COR-L47 (cell line): ENCODE data around the gene KCNG3.

Experiments used
- DNase-seq: peaks from one replicate; lab custom pipeline; 2025; lab: John Stamatoyannopoulos, UW

KCNG3 gene

DNA sequence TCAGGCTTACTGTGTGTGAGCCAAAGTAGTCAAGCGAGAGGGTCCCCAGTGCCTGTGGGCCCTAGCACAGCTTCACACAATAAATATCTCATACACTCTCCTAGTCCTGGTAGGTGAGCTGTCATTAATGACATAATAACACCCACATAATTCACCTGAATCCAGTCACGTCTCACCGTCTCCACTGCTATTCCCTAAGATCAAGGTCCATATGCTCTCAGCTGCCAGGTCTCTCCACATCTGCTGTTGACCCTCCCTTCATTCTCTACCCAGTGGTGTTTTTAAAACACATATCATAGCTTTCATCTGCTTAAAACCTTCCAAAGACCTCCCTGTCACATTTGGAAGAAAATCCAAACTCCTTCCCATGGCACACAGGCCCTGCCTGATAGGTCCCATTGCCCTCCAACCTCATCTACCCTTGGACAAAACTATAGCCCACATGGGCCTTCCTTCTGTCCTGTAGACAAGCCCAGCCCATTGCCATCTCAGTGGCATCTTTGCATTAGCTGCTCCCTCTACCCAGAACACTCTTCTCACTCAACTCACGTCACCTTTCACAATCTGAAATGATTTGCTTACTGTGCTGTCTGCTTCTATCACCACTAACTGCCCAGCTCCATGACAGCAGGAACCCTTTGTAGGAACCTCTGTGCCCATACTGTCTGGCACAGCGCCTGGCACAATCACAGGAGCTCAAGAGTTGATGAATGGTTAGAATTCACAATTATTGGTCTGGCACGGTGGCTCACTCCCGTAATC, 7.5 kb downstream of the KCNG3 start:
- no peak for DNase-seq

DNA sequence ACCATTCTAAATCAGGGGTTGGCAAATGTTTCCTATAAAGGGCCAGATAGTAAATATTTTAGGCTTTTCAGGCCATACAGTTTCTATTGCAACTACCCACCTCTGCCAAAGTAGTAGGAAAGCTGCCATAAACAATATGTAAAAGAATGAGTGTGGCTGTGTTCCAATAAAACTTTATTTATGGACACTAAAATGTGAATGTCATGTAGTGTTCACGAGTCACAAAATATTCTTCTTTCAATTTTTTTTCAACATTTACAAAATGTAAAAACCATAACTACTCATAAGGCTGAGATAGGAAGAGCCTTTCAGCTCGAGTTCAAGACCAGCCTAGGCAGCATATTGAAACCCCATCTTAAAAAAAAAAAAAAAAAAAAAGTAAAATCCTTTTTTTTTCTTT, 13.4 kb downstream of the KCNG3 start:
- no peak for DNase-seq

DNA sequence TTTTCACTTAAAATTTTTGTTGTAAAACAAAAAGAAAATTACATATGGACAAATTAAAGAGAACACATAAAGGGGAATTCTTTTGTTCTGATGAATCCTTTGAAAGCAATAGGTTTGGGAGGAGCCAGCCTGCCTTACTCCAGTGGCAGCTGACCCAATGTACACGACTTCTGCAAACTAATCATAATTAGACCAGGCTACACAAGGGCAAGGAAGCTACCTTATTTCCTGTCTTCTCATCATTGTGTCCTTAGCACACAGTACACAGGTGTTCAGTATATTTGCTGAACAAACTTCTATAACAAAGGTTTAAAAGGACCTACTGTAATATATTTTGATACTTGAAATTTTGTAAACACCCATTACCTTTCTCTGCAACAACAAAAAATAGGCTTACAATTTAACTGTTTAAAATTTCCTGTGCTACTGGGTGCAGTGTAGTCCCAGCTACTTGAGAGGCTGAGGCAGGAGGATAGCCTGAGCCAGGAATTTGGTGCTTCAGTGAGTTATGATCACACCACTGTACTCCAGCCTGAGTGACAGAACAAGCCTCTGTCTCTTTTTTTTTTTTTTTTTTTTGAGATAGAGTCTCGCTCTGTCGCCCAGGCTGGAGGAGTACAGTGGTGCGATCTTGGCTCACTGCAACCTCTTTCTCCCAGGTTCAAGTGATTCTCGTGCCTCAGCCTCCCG, 18.9 kb downstream of the KCNG3 start:
- DNase-seq: peak; percentile 72

- DNase-seq: no peak
Measured at GRCh38 chr2:42470706-42471105, 23.1 kb downstream of the KCNG3 start.

DNA sequence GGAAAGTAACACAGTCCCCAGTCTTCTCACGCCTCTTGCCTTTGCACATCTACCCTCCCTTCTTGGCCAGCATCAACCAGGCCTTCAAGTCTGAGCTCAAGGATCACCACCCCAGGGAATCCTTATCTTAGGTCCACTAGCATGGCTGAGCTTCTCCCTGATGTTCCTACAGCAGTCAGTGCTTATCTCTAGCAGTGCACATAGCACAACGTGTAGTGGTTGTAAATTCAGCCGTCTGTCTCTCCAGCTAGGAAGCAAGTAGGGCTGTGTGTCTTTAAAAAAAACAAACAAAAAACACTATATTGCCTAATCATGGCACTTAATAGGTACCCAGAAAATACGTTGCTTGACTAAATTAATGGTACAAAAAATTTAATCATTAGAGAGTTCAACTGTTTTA, 29.2 kb downstream of the KCNG3 start:
- DNase-seq: no peak

DNA sequence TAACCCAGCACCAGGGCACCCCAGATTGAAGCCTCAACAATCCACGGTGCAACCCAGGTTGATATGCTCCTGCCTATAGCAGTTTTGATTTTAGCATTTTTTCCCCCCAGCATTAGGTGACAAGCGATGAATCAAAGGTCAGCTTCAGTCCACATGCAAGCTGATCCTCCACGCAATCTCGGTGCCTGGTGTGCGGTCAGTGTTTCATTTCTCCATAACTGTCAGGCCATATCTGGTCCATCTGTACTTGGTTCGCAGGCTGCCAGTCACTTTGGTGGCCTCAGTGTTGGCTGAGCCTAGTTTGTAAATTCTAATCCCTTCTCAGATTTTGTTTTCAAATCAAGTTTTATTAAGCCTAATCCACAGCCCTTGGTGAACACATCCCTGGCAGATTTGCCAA, 30.2 kb downstream of the KCNG3 start:
- DNase-seq: no peak

DNA sequence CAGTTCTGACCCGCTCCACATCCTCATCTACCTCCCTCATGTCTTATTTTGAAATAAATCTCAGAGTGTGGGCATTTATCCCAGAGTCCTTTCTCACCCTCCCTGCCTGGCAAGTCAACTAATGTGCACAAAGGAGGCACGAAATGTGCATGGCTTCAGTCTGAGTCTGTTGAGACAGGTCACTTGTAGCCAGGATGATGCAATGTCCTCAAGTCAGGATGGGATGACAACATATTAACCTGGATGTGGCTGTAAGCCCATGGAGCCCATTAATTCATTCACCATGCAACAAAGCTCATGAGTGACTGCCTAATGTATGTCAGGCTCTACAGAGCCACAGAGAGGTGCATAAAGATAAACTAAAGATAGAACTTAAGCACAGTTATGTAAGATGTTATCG, 34.5 kb downstream of the KCNG3 start:
- DNase-seq: no peak

- DNase-seq: no peak
Measured at GRCh38 chr2:42458396-42458795, 35.4 kb downstream of the KCNG3 start.

DNA sequence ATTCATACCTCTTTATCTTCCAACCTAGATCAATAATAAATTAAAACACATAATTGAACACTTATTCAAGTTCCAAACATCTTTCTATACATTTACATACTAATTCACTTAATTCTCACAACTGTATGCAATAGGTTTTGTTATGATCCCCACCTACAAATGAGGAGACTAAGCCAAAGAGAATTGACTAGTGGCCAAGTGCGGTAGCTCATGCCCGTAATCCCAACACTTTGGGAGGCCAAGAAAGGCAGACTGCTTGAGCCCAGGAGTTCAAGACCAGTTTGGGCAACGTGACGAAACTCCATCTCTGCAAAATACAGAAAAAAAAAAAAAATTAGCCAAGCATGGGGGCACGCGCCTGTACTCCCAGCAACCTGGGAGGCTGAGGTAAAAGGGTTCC, 36.8 kb downstream of the KCNG3 start:
- DNase-seq: no peak

DNA sequence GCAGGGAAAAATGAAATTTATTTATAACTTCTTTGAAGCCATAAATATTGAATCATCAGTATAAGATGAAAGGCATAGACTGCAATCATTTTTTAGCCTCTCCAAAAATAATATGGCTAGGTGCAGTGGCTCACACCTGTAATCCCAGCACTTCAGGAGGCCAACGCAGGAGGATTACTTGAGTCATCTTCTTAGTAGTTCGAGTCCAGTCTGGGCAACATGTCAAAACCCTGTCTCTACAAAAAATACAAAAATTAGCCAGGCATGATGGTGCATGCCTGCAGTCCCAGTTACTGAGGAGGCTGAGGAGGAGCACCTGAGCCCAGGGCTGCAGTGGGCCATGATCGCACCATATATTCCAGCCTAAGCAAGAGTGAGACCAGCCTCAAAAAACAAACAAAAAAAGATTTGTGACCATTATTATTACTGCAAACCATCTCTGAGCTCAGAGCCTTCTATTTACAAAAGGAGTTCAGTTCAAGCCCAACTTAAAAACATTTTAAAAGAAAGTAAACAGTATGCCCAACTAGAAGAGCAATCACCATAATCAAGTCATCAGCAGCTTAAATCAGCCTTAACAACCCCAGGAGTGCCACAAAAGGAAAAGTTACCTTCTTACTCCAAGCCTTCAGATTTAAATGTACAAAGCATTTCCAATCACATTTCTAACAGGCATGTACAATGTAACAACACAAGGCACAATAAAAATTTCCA, 37.5 kb downstream of the KCNG3 start:
- no peak for DNase-seq

GRCh38 chr2:42452545-42452944, 41.2 kb downstream of the KCNG3 start:
- DNase-seq: no peak

DNA sequence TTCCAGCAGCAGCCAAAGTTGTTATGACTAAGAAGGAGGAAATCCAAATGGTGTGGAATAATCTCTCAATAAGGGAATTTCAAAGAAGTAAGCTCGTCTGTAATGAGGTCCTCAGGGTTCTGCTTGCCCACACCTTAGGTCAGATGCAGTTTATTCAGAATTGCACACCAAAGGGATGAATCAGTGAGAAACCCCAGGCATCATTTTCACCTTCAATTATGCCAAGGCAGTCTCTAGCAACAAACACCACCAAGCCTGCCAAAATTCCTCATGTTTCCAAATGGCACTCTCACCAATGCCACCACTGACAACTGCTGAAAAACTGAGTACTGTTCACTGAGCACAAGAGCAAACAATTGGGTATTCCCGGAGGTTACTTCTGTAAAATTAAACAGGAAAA, 43.6 kb downstream of the KCNG3 start:
- DNase-seq: no peak

GRCh38 chr2:42449163-42450087, 44.4 kb downstream of the KCNG3 start:
- DNase-seq: no peak

- no peak for DNase-seq
Measured at GRCh38 chr2:42448163-42448562, 45.6 kb downstream of the KCNG3 start.

DNA sequence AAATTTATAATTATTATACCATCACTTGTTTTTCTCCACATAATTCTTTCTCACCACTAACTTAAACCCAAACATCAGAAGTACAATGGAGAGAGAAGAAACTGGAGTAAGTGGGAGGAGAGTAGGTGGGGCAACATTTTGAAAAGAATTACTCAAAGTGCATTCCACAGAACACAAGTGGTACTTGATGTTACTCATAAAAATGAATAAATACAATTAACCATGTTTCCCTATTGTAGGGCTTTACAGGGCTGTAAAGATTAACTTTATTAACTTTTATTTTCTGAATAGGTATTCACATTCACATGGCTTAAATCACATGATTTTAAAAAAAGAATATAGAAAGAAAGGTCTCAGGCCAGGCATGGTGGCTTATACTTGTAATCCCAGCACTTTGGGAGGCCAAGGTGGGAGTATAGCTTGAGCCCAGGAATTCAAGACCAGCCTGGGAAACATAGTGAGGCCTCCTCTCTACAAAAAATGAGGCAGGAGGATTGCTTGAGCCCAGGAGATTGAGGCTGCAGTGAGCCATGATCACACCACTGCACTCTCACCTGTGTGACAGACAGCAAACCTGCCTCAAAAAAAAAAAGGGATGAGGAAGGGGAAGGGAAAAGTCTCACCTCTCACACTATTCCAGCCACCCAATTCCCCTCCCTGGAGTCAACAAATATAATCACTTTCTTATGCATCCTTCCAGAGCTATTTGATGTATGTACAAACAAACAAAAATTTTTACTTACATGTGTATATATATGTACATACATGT, 47.1 kb downstream of the KCNG3 start:
- no peak for DNase-seq

- no peak for DNase-seq
Measured at GRCh38 chr2:42443718-42444399, 49.9 kb downstream of the KCNG3 start.

GRCh38 chr2:42442774-42443173, 51.0 kb downstream of the KCNG3 start:
- no peak for DNase-seq

- DNase-seq: no peak
Measured at GRCh38 chr2:42438685-42439084, 55.1 kb downstream of the KCNG3 start.

DNA sequence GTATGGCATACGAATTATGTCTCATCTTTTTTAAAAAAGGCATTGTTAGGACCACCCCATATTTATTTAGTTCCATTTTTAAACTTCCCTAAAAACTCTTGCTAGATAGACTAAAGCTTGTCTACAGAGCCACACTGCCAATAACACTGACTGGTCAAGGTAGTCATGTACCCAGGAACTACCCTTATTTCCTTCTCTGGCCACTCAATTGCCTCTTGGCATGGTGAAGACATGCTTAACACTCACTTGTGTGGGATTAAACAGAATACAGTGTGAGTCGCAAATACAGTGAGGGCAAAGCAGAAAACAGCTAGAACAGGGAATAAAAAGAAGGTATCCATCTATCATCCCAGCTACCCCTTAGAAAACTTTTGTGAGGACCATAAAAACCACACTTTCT, 57.4 kb downstream of the KCNG3 start:
- DNase-seq: no peak

DNA sequence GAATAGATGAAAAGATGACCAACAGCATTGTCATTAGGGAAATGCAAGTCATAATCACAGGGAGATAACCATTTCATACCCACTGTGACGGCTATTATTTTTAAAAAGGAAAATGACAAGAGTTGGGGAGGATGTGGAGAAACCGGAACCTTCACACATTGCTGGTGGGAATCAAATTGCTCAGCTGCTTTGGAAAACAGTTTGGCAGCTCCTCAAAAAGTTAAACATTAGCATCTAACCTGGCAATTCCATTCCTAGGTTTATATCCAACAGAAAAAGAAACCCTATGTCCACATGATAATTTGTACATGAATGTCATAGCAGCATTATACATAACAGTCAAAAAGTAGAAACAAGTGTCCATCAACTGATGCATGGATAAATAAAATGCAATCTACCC, 58.2 kb downstream of the KCNG3 start:
- no peak for DNase-seq

DNA sequence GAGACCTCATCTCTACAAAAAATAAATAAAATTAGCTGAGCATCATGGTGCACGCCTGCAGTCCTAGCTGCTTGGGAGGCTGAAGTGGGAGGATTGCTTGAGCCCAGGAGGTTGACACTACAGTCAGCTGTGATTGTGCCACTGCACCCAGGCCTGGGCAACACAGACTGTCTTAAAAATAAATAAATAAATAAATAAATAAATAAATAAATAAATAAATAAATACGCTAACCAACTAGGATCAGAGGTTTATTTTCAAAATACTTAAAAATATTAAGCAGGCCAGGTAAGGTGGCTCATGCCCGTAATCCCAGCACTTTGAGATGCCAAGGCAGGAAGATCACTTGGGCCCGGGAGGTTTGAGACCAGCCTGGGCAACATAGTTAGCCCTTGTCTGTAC, 63.6 kb downstream of the KCNG3 start:
- no peak for DNase-seq
